HG02610 (cell line): Measurements from ENCODE around the gene PMEPA1.
"Not testable (repeated sequence)": the region's sequence is repeated elsewhere in the genome, so short reads cannot be mapped to it uniquely, and the experiment has no call there.

Experiments
- ATAC-seq: cut with Tn5 transposase; IDR thresholded peaks from one replicate; pipeline ENCODE4 v1.9.1; 2021; ENCODE audit warnings: mild to moderate bottlenecking, moderate library complexity; ENCODE audit not compliant: unreplicated experiment

PMEPA1 gene

DNA sequence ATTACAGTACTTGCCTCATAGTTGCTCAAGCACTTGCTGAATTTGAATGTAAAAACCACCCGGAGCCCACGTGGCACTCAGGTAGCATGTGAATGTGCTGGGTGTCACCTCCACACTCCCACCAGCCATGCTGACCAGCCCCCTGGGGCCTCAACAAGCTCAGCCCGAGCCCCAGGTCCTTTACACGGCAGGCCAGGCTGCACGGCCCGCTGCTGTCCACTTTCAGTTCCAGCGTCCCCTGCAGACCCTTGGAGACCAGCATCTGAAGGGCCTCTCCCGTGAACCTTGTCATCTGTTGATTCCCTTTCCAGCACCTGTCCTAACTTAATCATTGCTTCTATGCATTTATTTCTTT lies 56.3 kb downstream of the PMEPA1 start:
- ATAC-seq = no peak

DNA sequence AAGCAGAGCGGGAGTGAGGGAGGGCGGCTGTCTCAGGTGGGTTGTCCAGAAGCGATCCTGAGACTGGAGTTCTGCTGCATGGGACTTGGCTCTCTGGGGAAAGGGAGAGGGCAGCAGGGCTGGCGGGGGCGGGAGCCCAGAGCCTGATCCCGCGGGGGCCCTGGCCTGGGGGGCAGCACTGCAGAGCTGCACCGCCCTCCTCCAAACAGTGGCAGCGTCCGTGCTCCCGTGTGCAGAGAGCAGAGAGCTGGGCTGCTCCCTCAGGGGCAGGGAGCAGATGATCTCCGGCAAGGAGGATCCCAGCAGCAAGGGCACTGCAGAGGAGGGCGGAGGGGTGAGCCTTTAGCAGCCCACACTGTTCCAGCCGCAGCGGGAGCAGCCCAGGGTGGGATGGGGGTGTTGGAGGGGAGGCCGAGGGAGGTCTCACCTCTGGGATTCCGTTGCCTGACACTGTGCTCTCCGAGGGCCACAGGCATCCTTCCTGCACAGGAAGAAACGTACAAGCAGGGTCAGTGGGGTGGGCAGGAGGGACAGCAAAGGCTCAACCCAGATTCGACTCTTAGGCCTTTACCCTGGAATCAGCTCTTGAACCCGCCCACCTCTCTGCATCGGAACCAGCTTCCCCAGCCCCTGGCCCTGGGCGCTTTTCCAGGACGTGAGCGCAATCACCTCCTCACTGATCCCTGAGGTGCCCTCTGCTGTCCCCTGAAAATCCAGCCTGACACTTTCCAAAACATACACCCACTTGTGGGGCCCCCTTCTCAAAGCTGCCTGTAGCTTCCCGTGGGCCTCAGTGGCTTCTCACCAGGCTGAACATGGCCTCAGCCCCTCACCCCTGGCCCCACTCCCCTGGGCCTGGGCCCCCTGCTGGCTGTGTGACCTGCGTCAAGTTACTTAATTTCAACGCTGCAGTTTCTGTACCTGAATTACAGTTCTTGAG lies 56.9 kb downstream of the PMEPA1 start:
- no peak for ATAC-seq

DNA sequence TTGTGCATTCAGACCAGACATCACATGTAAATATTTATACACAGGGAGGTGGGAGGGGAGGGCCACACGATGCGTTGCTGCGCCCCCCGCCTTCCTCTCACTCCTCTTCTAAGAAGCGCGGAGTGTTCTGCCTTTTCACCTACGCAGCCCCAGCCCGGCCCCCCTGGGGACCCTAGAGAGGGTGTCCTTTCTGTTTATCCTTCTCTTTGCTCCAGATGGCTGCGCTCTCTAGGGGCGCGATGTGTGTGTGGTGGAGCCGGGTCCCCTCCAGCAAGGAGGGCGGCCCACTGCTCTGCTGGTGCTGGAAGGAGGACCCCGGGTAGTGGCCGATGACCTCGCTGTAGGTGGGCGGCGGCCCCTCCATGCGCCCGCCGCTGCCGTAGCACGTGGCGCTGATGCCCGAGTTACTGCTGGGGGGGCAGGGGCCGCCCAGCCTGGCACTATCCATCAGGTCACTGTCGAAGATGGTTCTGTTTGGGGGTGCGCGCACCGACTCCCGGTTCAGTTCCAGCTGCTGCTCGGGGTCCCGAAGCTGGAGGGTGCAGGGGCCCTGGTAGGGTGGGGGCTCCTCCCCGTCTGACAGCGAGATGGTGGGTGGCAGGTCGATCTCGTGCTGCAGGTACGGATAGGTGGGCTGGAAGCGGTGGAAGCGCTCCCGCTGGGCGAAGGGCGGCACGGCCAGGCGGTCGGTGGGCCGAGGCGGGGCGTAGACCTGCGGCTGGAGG lies 57.8 kb downstream of the PMEPA1 start:
- ATAC-seq = no peak

DNA sequence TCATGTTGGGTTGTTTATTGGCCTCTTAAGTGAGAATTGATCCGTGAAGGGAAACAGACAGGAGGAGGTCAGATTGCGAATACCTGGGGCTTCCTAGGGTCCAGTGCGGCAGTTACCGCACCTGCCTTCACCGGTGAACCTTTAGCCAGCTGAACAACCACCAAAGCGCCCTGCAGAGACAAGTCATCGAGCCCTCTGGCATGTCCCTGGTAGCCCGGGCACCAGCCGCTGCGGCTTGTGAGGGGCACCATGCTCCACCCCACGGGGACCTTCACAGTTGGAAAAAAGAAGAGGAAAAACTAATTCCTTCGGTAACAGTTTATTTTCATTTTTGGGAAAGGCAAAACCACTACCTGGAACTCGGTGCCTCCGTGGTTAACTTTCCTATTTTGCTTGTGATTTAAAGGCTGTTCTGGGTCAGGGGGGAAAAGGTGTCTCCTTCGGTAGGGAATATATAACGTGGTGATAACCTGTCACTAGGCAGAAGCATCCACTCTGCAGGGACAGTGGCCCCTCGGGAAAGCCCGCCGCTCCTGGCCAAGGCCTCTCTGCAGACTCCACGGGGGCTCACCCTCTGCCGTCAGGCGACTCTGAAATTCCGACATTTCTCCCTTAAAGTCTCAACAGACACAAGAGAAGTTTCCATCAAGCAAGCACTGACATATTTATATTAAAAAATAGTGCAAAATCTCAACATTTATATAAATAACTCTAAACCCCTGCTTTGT lies 58.9 kb downstream of the PMEPA1 start:
- ATAC-seq = no peak

DNA sequence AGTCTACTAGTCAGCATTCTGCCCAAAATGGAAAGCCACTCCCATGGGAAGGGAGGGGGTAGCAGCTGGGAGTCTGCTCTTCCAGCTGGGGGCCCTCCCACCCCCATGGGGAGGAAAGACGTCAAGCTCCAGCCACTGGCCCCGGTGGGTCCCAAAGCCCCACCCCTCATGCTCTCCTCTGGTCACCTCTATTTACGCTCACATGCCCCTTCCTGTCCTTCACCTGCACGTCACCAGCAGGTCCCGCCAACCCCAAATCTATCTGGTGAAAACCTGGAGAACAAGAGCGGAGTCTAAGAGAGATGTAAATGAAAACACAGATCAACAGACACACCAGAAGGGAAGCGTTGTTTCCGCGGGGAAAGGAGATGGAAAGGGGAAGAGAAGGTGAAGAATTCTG lies 59.5 kb downstream of the PMEPA1 start:
- ATAC-seq = no peak

DNA sequence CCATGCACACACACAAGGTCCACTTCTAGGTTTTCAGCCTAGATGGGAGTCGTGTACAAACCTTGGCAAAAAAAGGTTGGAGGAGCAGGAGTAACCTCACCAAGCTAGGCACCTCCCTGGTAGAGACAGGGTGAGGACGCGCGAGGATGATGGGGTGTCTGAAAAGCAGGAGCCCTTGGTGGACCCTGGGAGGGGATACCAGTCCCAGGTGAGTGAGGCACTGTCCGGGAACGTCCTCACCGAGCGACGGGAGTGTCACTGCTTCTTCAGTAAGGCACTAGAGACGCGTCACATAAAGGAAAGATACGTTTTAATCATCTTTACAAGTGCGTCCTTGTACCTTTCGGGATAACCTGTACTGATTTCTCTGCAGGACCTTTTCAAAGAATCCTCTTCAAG lies 60.2 kb downstream of the PMEPA1 start:
- ATAC-seq = no peak

DNA sequence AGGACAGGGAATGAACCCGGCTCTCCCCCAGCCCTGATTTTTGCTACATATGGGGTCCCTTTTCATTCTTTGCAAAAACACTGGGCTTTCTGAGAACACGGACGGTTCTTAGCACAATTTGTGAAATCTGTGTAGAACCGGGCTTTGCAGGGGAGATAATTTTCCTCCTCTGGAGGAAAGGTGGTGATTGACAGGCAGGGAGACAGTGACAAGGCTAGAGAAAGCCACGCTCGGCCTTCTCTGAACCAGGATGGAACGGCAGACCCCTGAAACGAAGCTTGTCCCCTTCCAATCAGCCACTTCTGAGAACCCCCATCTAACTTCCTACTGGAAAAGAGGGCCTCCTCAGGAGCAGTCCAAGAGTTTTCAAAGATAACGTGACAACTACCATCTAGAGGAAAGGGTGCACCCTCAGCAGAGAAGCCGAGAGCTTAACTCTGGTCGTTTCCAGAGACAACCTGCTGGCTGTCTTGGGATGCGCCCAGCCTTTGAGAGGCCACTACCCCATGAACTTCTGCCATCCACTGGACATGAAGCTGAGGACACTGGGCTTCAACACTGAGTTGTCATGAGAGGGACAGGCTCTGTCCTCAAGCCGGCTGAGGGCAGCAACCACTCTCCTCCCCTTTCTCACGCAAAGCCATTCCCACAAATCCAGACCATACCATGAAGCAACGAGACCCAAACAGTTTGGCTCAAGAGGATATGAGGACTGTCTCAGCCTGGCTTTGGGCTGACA lies 60.8 kb downstream of the PMEPA1 start:
- no peak for ATAC-seq

DNA sequence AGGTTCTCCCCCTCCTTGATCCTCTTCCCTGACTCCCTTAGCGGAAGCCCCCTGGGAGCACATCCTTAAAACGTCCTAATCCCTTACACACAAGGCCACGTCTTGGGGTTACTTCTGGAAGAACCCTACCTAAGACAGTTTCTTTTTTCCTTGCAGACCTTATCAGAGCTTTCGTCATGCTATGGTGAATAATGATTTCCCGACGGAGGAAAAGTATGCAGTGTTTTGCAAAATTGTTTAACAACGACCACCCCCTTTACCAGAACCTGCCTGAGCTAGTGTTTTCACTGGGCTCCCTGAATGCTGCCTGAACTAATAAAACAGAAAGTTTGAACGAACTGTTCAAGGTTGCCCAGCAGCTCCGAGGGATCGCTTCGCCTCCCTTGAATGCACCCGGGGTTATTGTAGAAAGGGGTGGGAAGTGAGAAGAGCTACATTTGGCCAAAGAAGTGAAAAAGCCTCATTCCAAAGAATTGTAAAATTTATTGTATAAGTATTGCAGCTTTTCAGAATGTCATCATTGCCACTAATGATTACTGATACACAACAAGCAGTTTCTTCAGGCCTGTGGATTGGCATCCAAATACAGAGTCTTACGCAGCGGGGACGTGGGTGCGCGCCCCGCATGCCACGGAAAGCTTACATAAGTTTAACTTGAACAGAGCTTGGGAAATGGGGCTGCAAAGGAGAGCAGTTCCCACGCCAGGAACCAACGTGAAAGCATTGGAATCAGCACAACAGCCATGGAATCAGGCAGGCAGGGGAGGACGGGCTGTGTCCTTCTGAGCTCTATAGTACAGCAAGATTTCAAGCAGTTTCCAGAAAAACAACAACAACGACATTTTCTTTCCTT lies 61.7 kb downstream of the PMEPA1 start:
- ATAC-seq = no peak

DNA sequence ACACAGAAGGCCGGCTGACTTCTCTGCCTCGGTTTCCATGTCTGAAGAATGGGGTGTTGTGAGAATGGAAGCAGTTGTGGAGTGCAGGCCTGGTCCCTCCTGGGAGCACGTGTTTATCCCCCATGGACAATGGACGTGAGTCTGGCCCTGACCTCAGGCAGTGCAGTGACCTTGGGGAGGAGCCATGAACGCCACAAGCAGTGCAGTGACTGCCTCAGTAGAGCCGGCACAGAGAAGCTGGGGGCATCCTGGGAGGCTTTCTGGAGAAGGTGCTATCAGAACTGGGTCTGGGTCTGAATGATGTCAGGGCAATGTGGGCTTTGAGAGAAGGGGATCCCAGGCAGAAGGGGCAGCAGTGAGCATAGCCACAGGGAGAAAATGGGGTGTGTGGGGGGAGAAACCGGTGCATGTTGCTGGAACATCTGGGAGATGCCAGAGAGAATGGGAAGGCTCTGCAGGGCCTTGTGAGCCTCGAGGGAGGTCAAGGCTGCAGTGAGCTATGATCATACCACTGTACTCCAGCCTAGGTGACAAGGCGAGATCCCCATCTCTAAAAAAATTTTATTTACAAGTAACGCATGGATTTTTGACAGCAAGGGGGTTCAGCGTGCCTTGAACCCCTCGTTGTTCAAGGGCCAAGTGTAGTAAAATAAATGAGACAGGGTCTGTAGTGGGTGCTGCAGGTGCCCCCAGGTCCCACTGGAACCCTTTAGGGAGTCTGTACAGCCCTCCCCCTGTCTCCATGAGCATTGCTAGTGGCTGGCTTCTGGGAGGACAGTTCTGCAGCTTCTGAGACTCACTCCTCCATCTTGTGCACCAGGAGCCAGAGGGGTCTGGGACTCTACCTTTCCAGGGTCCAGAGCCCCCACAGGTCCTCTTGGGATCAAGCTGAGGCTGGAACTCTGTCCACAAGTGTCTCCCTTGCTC lies 62.5 kb downstream of the PMEPA1 start:
- ATAC-seq = no peak

DNA sequence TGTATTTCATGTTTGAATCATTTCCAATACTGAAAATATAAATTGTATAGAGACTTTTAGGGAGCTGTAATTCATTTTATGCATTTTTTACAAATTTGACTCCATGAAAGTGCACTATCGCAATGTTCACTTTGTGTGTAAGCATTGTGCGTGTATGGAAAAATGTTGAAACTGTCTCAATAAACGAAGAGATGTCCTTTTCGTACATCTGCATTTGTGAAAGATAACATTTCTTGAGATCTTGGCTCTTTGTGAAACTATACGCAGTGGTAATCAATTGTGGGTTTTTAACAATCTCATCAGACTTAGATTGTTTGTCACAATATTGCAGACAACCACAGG lies 70.9 kb downstream of the PMEPA1 start:
- ATAC-seq = no peak

DNA sequence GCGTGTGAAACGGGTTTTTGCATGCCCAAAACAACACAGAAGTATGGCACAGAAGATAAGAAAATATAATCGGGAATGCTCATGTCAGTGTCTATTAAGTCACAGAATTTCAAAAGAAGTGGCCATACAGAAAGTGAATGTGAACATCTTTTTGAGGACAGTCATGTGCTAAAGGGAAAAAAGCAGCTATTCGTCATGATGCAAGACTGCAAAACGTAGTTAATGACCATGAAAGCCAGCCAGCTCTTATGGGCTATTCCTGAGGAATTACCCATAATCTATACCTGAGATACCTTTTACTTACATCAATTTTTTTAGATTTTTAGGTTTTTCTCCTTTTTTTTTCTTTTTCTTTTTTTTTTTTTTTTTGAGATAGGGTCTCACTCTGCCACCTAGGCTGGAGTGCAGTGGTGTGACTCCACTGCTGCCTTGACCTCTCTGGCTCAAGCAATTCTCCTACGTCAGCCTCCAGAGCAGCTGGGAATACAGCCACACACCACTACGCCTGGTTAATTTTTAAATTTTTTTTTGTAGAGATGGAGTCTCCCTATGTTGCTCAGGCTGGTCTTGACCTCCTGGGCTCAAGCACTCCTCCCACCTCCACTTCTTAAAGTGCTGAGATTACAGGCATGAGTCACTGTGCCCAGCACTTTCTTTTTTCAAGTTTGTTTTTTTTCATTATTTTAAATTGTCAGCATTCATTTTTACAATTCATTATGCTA lies 71.5 kb downstream of the PMEPA1 start:
- no peak for ATAC-seq

DNA sequence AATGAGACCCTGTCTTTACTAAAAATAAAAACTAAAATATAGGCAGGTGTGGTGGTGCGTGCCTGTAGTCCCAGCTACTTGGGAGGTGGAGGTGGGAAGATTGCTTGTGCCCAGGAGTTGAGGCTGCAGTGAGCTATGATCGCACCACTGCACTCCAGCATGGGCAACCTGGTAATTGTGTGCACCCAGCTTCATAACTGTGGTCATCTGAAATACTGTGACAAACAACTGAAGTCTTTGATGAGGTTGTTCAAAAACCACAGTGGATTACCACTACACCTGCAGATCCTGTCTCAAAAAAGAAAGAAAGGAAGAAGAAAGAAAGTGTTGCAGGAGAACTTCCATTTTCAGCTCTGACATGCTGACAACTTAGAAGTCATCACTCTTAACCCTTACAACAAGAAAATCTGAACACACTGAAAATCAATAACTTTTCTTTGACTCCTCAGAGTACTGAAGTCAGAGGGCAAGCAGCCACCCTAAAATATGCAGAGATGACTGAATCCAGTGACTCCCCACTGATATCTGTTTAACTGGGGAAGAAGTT lies 75.8 kb downstream of the PMEPA1 start:
- ATAC-seq = no peak

DNA sequence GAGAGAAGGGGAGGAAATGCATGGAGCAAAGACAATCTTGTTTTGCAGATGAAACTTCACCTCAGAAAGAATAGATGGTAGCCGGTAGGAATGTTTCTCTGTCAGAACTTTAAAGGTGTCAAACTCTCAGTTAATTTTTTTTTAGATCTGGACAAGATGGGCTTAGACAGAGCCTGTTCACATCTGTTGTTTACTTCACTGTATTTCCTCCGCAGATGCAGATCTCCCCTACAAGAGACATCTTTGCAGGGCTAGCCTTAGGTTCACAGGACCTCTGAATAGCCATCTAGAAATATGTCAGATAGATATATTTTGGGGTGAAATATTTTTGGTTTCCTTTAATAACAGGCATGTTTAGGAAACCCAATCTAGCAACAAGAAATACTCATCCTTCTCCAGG lies 77.5 kb downstream of the PMEPA1 start:
- no peak for ATAC-seq

DNA sequence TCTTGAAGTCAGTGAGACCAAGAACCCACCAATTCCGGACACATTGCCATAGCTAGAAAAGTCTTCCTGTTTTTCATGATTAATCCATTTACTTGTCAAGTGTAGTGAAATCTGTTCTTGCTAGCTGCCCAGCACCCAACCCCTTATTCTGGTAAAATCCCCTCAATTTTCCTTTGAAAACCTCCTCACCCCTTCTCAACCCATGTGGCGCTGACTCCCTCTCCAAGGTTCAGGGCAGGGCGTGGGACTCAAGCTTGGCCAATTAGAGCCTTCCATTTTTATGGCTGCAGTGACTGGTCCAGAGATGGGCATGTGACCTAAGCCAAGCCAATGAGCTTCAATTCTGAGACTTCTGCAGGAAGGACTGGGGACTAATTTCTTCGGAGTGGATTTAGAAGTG lies 79.8 kb downstream of the PMEPA1 start:
- no peak for ATAC-seq

DNA sequence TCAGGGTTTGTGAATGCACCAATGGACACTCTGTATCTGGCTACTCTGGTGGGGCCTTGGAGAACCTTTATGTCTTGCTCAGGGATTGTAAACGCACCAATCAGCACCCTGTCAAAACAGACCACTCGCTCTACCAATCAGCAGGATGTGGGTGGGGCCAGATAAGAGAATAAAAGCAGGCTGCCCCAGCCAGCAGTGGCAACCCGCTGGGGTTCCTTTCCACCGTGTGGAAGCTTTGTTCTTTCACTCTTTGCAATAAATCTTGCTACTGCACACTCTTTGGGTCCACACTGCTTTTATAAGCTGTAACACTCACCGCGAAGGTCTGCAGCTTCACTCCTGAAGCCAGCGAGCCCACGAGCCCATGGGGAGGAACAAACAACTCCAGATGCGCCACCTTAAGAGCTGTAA lies 80.3 kb downstream of the PMEPA1 start:
- ATAC-seq = not testable (repeated sequence)

DNA sequence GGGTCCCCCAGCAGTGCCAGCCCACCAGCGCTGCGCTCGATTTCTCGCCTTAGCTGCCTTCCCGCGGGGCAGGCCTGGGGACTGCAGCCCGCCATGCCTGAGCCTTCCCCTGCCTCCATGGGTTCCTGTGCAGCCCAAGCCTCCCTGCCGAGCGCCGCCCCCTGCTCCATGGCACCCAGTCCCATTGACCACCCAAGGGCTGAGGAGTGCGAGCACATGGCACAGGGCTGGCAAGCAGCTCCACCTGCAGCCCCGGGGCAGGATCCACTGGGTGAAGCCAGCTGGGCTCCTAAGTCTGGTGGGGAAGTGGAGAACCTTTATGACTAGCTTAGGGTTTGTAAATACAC lies 80.9 kb downstream of the PMEPA1 start:
- ATAC-seq = not testable (repeated sequence)

DNA sequence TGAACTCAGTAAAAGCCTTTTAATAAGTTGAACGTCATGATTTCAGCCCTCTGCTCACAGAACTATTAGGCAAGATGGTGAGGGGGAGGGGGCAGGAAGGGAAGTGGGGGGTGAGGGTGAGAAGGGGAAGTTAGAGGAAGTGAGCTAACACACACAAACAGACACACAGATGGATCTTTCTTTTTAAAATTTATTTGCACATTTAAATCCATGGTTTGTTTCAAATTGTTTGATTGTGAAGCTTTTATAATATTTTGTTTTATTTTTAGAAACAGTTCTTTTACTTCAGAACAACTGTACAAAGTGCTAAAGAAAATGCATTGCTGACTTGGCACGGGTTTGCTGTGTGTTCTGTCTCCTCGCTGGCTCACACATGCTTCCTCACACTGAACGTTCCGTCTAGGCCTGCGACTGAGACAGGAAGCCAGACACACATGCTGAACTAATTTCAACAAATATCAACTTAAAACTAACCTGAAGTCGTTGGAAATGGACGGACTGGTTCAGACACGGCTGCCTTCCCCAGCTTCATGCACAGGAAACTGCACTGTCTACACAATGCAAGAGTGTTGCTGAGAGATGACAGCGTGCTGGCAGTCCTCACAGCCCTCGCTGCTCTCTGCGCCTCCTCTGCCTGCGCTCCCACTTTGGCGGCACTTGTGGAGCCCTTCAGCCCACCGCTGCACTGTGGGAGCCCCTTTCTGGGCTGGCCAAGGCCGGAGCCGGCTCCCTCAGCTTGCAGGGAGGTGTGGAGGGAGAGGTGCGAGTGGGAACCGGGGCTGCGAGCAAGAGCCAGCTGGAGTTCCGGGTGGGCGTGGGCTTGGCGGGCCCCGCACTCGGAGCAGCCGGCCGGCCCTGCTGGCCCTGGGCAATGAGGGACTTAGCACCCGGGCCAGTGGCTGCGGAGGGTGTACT lies 81.5 kb downstream of the PMEPA1 start:
- ATAC-seq = no peak
